ENCODE measurements around the gene EID2.
A peak's percentile ranks its signal among the peaks of the same experiment; 100 is the strongest.

EID2 gene, protein sequence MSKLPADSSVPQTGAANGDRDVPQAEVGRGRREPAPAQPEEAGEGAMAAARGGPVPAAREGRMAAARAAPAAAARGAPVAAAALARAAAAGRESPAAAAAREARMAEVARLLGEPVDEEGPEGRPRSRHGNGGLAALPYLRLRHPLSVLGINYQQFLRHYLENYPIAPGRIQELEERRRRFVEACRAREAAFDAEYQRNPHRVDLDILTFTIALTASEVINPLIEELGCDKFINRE

DNA sequence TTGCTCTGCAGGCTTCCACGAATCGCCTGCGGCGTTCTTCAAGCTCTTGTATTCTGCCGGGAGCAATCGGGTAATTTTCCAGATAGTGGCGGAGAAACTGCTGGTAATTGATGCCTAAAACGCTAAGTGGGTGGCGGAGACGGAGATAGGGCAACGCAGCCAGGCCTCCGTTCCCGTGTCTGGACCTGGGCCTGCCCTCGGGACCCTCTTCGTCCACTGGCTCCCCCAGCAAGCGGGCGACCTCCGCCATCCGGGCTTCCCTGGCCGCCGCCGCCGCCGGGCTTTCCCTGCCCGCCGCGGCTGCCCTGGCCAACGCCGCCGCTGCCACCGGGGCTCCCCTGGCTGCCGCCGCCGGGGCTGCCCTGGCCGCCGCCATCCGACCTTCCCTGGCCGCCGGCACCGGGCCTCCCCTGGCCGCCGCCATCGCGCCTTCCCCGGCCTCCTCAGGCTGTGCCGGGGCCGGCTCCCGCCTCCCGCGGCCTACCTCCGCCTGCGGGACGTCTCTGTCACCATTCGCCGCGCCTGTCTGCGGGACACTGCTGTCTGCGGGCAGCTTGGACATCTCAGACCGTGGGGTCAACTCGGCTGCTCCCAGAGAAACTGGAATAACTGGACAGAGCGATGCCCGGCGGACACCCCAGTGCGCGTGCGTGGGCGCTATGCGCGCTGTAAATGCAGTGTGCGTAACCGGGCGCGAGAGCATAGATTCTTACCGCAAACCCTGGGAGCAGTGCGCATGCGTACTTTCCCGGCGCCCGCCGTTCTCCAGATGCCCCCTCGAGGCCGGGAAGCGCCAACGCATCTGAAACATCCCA, at the start of gene EID2:
Gene EID2, minus strand, starts transcription at position 644 of the 815 bp plus-strand sequence. Its CDS starts 82 bp downstream, at position 562.
- peak; percentile 84 to 89 for DNase-seq (ENCODE audit: low read depth in 2 of 2)

GRCh38 chr19:39588066-39588465, 48.1 kb upstream of the EID2 start:
- no peak for DNase-seq (ENCODE audit: low read depth in 2 of 2)

GRCh38 chr19:39587496-39587895, 47.5 kb upstream of the EID2 start:
- DNase-seq (ENCODE audit: low read depth in 2 of 2), result no peak

DNA sequence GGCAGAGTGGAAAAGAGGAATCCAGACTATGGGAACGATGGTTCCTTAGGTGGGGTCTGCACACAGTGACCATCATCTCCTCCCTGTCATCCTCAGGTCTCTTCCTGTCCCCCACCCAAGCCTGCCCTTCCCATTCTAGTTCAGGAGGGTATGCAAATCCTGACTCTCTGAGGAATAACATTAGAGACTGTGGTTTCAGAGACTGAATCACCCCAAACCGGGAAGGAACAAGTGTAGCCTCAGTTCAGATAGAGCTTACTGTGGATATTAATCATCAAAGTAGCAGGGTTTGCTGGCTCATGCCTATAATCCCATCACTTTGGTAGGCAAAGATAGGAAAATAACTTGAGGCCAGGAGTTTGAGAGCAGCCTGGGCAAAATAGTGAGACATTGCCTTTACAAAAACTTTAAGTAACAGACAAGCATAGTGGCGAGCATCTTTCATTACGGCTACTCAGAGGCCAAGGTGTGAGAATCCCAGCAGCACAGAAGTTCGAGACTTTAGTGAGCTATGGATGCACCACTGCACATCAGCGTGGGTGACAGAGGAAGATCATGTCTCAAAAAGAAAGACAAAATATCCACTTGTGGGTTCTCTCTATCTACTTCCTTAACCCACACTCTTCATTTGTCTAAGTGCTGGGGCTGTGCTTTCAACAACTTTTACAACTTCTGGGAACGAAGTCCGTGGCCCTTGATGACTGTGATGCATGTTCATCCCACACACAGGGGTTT, 43.1 kb upstream of the EID2 start:
- DNase-seq (ENCODE audit: low read depth in 2 of 2), result no peak

DNA sequence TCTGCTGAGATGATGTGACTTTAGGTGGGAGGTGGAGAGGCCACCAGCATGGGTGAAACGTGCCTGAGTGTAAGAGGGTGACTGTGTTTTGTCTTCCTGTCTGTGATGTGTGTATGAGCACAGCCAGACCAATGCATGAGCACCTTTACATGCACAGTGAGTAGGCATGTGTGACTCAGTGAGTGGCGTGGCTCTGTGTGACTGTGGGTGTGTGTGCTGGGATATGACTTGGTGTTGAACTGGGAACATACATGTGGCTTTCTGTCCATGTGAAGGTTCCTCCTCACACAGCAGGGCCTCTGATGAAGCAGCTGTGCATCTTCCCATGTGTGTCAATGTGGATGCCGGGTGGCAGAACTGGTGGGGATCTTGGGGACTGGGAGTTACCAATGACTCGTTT, 42.5 kb upstream of the EID2 start:
- DNase-seq (ENCODE audit: low read depth in 2 of 2), result no peak

DNA sequence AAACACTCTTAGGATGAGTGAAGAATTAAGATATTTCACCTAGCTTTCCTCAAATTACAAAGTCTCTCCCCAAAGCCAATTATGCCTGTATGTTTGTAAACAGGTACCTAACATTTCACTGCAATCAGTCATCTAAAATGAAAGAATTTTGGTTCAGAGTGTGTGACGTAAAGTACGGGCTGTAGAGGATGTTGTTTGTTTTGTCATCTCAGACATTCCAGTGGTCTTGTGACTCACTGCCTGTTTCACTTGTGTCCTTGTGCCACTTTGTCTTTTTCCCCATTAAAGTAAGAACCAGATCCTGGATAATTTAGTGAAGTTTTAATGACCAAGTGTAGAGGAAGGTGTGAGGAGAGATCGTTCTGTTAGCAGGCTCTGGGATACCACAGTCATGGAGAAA, 28.6 kb upstream of the EID2 start:
- no peak for DNase-seq (ENCODE audit: low read depth in 2 of 2)

- no peak for DNase-seq (ENCODE audit: low read depth in 2 of 2)
Measured at GRCh38 chr19:39566064-39566463, 26.1 kb upstream of the EID2 start.

- DNase-seq (ENCODE audit: low read depth in 2 of 2), result no peak
Measured at GRCh38 chr19:39563408-39563807, 23.4 kb upstream of the EID2 start.

- no peak for DNase-seq (ENCODE audit: low read depth in 2 of 2)
Measured at GRCh38 chr19:39558624-39559117, 18.7 kb upstream of the EID2 start.

DNA sequence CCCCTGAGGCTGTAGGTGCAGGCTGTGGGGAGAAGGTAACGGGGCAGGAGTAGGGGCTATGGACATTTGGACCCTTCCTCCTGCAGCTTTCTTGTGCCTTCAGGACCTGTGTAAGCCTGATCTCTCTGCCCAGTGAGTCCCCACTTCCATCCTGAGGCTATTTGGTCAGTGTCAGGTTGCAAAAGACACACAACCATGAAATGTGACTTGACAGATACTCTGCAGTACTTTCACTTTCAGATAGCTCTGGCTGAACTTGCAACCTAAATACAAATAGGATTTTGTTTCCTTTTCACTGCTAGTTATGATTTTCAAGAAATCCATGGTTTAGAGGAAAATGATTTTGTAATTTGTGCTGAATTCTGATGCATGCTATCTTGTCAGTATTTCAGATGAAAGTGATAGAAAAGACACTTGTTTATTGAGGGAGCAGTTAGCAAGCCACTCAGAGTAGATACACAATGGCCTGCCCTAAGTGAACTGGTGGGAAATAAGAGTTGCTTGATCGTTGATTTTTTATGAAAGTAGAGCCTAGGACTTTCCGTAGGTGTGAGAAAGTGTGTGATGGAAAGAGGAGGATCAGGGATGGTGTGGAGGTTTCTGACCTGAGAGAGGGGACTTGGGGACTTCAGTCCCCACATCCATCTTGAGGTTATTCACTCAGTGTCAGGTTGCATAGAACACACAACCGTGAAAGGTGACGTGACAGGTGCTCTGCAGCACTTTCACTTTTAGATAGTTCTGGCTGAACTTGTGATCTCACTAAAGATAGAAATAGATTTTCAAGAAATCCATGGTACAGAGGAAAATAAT, 18.1 kb upstream of the EID2 start:
- no peak for DNase-seq (ENCODE audit: low read depth in 2 of 2)

DNA sequence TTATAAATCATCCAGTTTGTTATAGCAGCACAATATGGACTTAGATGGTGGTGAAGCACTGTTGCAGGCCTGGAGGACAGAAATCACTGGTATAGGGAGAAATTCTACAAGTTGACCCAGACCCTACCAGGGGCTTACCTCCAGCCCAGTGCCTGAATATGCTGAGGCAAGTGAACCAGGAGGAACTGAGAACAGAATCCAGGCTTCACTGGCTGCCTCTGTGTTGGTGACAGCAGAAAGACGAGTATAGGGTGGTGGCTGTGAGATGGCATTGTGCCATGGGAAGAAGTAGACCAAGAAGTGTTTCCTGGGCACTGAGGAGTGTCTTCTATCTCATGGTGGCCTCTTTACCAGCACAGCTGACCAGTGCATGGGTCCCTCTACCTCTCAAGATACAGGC, 15.9 kb upstream of the EID2 start:
- DNase-seq (ENCODE audit: low read depth in 2 of 2), result no peak

DNA sequence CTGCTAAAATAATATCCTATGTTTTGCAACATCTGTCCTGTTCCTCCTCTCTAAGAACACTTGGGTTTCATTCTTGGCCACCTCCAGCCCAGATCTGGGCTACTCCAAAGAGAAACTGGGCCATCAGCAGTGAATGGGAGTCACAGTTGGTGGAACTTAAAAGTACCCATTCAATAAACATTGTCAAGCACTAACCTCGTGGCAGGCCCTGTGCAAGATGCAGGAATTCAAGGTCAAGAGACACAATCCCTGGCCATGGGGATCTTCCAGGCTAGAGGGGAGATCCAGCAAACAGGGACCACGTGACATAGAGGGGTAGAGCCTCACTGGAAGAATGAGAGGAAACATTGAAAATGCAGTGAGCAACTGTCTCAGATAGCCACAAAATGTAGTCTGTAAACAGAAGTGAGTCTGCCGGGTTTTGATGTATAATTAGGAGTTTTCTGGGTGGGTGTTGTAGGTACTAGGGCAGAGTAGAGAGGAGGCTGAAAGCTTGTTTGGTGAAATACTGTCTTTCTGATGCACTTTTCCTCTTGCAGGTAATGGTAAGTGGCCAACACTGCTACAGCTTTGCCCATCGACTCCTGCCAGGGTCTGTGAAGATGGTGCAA, 14.8 kb upstream of the EID2 start:
- no peak for DNase-seq (ENCODE audit: low read depth in 2 of 2)

DNA sequence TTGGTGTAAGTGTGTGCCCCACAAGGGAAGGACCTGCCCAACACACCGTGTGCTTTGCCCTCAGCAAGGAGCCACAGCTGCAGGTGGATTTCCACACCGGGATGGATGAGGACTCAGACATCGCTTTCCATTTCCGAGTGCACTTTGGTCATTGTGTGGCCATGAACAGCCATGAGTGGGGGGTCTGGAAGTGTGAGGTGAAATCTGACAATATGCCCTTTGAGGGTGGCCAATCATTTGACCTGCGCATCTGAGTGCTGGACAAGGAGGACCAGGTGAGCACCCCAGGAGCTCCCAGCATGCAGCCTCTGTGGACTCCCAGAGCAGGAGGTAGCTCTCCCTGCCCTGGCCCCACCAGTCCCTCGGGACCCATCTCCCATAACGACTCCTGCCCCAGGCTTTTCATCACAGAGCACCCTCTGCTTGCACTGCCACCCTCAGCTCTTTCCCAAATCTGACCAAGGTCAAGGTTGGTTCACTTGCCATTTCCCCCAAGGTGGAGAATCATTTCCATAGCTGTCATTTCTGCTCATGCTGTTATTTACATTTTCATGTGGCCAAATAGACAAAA, 13.2 kb upstream of the EID2 start:
- DNase-seq (ENCODE audit: low read depth in 2 of 2), result no peak

- no peak for DNase-seq (ENCODE audit: low read depth in 2 of 2)
Measured at GRCh38 chr19:39550197-39550596, 10.2 kb upstream of the EID2 start.

GRCh38 chr19:39546599-39546998, 6.6 kb upstream of the EID2 start:
- no peak for DNase-seq (ENCODE audit: low read depth in 2 of 2)

GRCh38 chr19:39544911-39545310, 5.0 kb upstream of the EID2 start:
- no peak for DNase-seq (ENCODE audit: low read depth in 2 of 2)

GRCh38 chr19:39544226-39544903, 4.4 kb upstream of the EID2 start:
- DNase-seq (ENCODE audit: low read depth in 2 of 2), result no peak

GRCh38 chr19:39543477-39543857, 3.5 kb upstream of the EID2 start:
- DNase-seq (ENCODE audit: low read depth in 2 of 2), result no peak

- no peak for DNase-seq (ENCODE audit: low read depth in 2 of 2)
Measured at GRCh38 chr19:39542206-39542605, 2.2 kb upstream of the EID2 start.

DNA sequence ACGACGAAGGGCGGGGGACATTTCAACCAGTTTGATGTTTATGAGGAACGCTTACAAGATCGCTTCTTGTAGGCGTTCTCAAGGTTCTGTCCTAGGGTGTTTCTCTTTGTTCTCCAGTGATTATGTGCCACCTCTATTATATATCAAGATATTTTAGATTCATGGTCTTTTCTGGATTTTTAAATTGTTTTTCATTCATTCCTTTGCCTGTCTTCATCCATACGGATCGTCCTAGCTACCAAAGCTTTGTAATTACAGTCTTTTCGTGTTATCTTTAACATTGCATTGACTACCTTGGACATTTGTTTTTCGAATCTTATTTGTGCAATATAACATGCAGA, 342 bp upstream of the EID2 start:
- no peak for DNase-seq (ENCODE audit: low read depth in 2 of 2)

- no peak for DNase-seq (ENCODE audit: low read depth in 2 of 2)
Measured at GRCh38 chr19:39539165-39539517, 820 bp downstream of the EID2 start.

All from stimulated activated CD8-positive, alpha-beta memory T cell treated with anti-CD3 and anti-CD28 coated beads, Interleukin-15, amount 100 ng/mL, for 4 hours (primary cell).